Activated CD8-positive, alpha-beta memory T cell treated with anti-CD3 and anti-CD28 coated beads, Interleukin-2, amount 50 U/mL, for 1 hour (primary cell): ENCODE measurements around the gene IST1.
"Not testable (repeated sequence)": the region's sequence is repeated elsewhere in the genome, so short reads cannot be mapped to it uniquely, and the experiment has no call there.

ENCODE experiments used
- DNase-seq: peaks from one replicate; pipeline ENCODE4 v3.0.0-alpha.2; 2020; ENCODE audit errors: extremely low read depth

The IST1 gene

GRCh38 chr16:71894921-71895678 is at the start of gene IST1:
Gene IST1 (plus strand): TSS chr16:71895531. CDS start chr16:71915641, 20,110 bp downstream.
- peak; percentile 97 for DNase-seq

GRCh38 chr16:71845639-71846430 is 49.5 kb upstream of the IST1 start, which contains the start of gene ATXN1L:
Gene ATXN1L (plus strand): TSS chr16:71845976. CDS start chr16:71849741, 3,765 bp downstream.
- DNase-seq: peak; percentile 79

- no peak for DNase-seq
Measured at GRCh38 chr16:71846431-71846830, 48.9 kb upstream of the IST1 start.

- DNase-seq: no peak
Measured at GRCh38 chr16:71847096-71847495, 48.2 kb upstream of the IST1 start.

GRCh38 chr16:71848622-71849021 is 46.7 kb upstream of the IST1 start:
- no peak for DNase-seq

GRCh38 chr16:71851746-71852145 is 43.6 kb upstream of the IST1 start:
- DNase-seq: no peak

GRCh38 chr16:71852158-71852557 is 43.2 kb upstream of the IST1 start:
- no peak for DNase-seq

- DNase-seq: no peak
Measured at GRCh38 chr16:71852561-71852960, 42.8 kb upstream of the IST1 start.

- DNase-seq: no peak
Measured at GRCh38 chr16:71853413-71853812, 41.9 kb upstream of the IST1 start.

GRCh38 chr16:71854369-71854948 is 40.9 kb upstream of the IST1 start:
- DNase-seq: no peak

- no peak for DNase-seq
Measured at GRCh38 chr16:71855937-71856662, 39.2 kb upstream of the IST1 start.

GRCh38 chr16:71859762-71860521 is 35.4 kb upstream of the IST1 start:
- no peak for DNase-seq

- DNase-seq: no peak
Measured at GRCh38 chr16:71863995-71864394, 31.3 kb upstream of the IST1 start.

- DNase-seq: no peak
Measured at GRCh38 chr16:71865173-71865863, 30.0 kb upstream of the IST1 start.

- DNase-seq: not testable (repeated sequence)
Measured at GRCh38 chr16:71867175-71867574, 28.2 kb upstream of the IST1 start.

- DNase-seq: no peak
Measured at GRCh38 chr16:71867939-71868338, 27.4 kb upstream of the IST1 start.

- DNase-seq: no peak
Measured at GRCh38 chr16:71869089-71869488, 26.2 kb upstream of the IST1 start.

- no peak for DNase-seq
Measured at GRCh38 chr16:71870818-71871217, 24.5 kb upstream of the IST1 start.

GRCh38 chr16:71873199-71873598 is 22.1 kb upstream of the IST1 start:
- no peak for DNase-seq

- no peak for DNase-seq
Measured at GRCh38 chr16:71878911-71879310, 16.4 kb upstream of the IST1 start.

- no peak for DNase-seq
Measured at GRCh38 chr16:71880176-71880575, 15.2 kb upstream of the IST1 start.
